Activated CD8-positive, alpha-beta memory T cell treated with anti-CD3 and anti-CD28 coated beads for 4 hours (primary cell): ENCODE measurements around the gene ALDH1L2.
A peak's percentile ranks its signal among the peaks of the same experiment; 100 is the strongest.
"Not testable (repeated sequence)": the region's sequence is repeated elsewhere in the genome, so short reads cannot be mapped to it uniquely, and the experiment has no call there.

ENCODE experiments used
- DNase-seq, 2 donors: peaks; one replicate each; pipeline ENCODE4 v3.0.0-alpha.2; 2020; ENCODE audit warnings: low read depth in 2 of 2

Gene ALDH1L2

DNA sequence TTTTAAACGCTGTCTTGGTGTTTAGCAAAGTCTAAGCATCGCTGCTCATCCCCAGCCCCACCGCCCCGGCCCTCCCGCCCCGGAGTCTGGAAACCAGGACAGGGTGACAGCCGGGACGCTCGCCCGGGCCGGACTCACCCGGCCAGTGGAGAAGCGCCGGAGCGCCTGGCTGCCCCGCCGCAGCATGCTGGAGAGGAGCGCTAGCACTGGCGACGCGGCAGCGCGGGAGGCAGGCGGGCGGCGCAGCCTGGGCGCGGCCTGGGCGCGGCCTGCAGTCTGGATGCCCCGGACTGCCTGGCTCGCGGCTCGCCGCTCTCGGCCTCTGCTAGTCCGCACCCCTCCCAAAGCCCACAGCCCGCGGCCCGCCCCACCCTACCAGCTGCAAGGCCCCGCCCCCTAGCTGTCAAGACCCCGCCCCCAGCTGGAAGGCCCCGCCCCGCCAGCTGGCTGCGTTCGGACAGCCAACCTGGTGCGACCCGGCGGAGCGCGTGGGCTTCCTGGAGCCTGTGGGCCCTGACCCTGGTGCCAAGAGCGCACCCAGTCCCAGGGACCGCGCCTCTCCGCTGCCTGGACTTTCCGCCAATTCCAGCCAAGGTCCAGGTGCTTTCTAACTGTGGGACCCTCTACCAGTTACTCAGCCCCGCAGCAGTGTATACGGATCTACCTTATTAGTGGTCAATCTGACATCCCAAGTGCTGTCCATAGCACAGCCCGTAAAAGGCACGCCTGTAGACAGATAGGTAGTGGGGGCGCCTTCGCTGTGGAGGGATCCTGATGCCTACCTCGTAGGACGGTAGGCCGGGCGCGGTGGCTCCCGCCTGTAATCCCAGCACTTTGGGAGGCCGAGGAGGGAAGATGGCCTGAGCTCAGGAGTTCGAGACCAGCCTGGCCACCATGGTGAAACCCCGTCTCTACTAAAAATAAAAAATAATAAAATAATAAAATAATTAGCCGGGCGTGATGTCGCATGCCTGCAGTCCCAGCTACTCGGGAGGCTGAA lies at the start of gene ALDH1L2:
ALDH1L2 (minus strand) TSS at position 208 of the 1,000 bp plus-strand sequence; CDS start at position 186, 22 bp downstream.
- no peak for DNase-seq

DNA sequence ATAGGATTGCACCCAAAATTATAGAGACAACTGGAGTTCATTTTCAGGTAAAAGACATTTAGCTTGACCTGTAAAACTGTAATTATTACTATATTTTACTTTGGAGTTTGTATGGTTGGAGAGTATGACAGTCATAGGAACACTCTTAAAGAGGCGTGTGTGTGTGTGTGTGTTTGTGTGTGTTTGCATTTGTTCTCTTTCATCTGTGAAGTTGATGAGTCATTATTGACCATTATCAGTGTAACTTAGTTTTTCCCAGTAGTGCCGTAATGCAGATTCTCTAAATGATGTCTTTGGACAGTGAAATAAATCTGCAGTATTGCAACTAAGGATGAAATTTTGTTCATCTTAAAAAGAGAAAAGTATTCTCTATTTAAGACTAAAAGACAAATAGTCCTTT lies 36.3 kb upstream of the ALDH1L2 start:
- no peak for DNase-seq

DNA sequence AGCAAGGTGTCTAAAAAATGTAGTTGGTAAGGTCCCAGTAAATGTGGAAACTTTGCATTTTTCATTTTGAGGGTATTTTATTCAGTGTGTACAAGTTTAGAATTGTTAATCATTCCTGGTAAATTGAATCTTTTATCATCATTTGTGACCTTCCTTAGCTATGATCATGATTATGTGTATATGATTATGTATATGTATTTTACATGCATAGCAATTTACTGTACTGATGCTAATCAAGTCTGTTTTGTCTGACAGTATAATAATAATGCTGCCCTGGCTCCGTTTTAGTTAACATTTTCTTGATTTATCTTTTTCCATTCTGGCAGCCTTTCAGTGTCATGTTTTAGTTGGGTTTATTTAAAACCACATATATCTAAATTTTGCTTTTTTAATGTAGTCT lies 32.7 kb upstream of the ALDH1L2 start:
- DNase-seq, result no peak

DNA sequence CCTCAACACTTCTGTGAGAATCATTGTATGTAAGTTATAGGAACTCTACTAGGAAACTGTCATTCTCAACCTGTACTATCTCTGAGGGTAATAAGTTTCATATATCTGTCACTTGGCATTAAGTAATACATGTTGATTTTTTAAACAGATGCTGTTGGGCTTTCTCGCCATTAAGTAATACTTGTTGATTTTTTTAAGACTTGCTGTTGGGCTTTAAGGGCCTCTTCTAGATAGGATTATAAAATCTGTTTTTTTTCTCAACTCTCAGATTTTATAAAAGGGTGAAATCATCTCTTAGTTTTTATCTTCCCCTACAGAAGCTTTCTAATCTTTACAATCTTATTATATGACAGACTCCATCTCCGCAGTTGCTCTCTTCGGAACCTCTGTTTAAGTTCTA lies 28.8 kb upstream of the ALDH1L2 start:
- DNase-seq, result no peak

DNA sequence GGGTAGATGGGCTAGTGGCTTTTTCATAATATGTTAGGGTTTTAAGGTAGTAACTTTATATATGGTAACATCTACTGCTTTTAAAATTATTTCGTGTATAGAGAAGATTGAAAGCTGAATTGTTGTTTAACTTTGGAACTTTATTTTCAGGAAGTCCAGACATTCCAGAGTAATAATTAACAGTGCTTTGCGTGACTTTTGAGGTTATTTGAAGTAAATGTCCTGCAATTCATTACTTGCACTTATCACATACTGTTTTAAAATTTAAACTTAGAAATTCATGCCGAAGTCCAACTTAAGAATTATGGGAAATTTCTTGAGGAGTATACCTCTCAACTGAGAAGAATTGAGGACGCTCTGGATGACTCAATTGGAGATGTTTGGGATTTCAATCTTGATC lies 26.6 kb upstream of the ALDH1L2 start:
- DNase-seq, result no peak

DNA sequence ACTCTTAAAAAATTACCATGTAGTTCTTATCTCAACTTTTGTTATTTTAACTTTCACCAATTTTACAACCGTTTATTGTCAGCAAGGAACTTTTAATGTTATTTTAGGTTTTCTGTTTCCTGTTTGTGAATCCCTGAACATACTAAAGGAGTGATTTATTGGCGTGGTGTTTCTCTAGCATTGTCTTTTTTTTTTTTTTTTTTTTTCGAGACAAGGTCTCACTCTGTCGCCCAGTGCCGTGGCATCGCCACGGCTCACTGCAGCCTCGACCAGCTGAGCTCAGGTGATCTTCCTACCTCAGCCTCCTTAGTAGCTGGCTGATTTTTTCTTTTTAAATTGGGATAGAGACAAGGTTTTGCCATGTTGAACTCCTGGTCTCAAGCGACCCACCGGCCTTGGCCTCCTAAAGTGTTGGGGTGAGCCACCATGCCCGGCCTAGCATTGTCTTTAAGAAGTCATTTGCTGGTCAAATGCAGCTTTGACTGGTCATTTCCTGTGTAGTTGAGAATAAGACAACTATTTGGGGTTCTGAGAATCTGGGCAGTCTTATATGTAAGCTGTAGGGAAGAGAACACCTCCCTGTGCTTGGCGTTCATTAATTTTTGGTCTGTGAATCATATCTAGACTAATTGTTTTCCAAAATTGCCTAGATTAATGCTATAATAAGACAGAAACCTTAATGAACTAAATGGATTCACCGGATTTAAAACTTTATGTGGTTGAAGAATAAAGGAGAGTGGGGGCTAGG lies 25.4 kb upstream of the ALDH1L2 start:
- no peak for DNase-seq

DNA sequence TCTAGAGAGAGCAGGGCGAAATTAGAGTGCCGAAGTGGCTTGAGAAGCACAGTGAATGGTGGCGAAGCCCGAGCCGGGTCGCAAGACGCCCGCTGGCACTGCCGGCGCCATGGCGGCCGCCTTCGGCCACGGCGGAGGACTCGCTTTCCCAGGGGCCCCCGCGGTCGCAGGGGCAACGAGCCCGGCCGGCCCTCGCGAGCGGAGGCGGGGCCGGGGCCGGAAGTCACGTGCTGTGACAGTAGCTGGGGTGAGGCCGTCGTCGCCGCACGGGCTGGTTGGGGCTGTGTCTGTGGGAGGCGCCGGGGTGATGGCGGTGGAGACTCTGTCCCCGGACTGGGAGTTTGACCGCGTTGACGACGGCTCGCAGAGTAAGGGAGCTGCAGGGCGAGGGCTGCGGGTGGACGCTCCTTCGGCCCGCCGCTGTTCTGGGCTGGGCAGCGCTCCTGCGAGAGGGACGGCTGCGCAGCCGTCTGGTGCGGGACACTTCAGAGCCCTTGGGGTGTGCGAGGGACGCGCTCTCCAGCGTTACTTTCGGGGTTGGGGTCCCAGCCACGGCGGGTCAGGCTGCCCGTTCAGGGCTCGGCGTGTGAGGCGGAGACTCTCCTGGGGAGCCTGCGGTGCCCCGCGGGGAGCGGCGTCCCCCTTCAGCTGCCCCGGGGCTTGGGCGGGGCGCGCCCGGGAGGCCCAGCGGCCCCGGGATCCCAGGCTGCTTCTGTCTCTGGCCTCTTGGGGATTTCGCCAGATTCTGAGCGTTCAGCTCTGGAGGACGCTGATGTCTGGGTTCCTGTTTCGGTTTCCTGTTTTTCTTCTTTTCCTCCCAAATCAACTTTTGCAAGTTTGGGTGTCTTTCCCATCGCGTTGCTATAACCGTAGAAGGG lies 23.5 kb upstream of the ALDH1L2 start, which contains the start of gene WASHC4:
WASHC4 (plus strand) TSS at position 238 of the 878 bp plus-strand sequence; CDS start at position 308, 70 bp downstream.
- peak; percentile 83 to 89 for DNase-seq

DNA sequence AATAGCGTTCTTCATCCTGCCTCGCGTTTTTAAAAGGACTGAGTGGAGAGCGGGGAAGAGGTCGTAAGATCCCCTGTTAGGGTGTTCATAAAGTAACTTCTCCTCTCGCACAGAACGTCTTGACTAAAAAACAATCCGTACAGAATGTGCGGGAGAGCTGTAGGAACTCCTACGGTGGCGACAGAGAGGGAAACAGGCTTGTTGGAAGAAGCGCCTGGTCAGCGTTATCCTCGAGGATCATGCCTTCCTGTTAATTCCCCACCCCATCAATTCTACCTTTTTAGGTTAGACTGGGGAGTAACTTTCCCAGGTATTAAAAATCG lies 22.9 kb upstream of the ALDH1L2 start:
- no peak for DNase-seq

DNA sequence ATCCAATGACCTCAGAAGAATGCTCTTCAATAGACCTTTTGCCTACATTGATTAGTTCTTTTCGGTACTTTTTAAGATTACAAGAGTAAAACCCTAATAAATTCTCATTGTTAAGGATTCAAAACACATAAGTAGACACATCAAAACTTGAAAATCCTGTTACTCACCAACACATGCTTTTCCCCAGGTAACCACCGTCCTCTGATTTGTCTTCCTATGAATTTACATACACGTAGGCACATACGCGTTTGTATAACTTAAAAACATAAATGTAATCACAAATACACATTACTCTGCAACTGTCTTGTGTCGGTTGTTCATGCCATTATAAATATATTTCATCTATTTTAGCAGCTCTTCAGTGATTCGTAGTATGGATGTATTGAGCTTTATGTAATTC lies 22.4 kb upstream of the ALDH1L2 start:
- no peak for DNase-seq

DNA sequence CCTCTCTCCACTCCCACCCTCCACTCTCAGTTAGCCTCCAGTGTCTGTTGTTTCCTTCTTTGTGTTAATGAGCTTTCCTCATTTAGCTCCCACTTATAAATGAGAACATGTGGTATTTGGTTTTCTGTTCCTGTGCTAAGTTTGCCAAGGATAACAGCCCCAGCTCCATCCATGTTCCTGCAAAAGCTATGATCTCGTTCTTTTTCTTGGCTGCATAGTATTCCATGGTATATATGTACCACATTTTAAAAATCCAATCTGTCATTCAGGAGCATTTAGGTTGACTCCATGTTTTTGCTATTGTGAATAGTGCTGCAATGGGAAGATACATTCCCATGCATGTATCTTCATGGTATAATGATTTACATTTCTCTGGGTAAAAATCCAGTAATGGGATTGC lies 20.5 kb upstream of the ALDH1L2 start:
- no peak for DNase-seq

DNA sequence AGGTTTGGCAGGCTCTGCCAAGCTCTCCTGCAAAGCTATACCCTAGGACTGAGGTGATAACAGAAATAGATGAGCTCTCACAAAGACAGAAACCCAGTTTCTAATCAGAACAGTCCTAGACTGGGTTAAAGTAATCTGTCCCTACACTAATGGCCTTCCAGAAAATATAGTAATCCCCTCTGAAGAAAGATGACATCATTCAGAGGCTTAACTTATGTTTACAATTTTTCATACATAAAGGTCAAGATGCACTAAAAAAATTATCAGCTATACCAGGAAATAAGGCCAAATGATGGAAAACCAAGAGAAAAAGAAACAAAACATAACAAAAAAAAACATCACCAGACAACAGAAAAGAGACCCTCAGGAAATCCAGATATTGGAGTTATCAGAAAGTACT lies 18.4 kb upstream of the ALDH1L2 start:
- DNase-seq, result no peak

DNA sequence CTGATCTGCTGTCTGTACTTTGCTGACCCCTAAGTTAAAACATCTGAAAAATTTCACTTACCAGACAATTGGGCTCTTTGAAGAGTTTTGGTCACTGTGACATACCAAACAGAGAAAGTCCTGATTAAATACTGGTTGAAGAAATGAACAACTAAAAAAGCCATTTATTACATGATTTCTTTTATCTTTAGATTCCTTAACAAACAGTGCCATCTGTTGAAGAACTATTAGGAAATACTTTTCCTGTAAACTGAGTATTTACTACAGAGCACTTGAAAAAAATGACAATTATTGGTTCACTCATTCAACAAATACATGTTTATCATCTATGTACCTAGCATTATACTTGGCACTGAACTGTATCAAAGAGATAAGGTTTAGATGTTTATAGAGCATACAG lies 16.7 kb upstream of the ALDH1L2 start:
- DNase-seq, result no peak

DNA sequence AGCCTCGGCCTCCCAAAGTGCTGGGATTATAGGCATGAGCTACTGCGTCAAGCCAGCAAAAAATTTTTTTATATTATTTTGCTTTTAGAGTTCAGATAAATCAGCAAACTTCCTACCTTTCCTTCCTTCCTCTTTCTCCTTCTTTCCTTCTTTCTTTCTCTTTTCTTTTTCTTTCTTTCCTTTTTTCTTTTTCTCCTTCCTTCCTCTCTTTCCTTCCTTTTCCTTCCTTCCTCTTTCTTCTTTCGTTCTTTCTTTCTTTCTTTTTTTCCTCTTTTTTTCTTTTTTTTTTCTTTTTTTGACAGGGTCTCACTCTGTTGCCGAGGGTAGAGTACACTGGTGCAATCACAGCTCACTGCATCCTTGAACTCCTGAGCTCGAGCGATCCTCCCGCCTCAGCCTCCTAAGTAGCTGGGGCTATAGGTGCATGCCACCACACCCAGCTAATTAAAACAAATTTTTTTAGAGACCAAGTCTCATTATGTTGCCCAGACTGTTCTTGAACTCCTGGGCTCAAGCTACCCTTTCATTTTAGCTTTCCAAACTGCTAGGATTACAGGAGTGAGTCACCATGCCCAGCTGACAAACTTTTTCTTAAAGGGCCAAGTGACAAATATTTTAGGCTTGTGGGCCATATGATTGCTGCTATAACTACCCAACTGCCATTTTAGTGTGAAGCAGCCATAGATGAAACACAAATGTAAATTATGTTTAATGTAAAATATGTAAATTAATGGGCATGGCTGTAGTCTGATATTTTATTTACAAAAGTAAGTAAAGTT lies 16.1 kb upstream of the ALDH1L2 start:
- DNase-seq, result no peak

DNA sequence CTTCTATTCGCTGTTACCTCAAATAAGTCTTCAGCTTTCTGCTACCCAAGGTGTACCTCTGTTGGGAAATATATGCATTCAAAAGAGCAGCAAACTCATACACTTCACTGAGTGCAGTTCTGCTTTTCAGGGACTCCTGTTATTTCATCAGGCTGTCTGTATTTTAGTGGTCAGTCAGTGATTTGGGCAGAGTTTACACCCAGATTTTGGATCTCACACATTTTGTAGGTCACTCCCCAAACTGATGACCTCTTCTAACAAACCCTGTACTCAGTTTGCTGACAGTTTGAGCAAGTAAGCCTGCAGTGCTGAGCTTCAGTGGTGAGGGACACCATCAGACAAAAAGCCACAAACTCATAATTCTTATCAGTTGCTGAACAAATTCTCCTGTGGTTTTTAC lies 15.1 kb upstream of the ALDH1L2 start:
- DNase-seq, result no peak

DNA sequence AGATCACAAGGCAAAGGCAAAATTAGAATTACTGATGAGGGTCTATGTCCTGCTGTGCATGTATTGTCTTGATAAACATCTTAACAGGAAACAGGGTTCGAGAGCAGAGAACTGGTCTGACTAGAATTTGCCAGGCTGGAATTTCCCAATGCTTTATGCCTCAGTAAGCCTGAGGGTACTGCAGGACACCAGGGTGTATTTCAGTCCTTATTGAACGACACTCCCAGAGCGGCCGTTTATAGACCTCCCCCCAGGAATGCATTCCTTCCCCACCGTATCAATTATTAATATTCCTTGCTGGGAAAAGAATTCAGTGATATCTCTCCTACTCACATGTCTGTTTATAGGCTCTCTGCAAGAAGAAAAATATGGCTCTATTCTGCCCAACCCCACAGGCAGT lies 11.1 kb upstream of the ALDH1L2 start:
- DNase-seq, result not testable (repeated sequence)

DNA sequence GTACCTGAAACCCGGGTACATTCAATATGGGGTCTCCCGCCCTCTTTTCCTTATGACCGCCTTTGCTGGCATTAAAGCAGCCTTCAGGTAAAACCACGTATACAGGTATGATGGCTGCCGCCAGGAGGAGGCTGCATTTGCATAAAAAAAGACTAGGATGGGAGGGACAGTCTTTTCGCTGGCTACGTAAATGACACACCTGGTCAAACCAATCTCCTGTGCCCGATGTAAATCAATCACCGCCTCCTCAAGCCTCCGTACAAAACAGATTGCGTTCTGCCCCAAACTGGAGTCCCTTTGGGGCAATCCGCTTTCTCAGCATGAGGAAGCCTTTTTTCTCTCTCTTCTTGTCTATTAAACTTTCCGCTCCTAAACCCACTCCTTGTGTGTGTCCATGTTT lies 8.1 kb upstream of the ALDH1L2 start:
- no peak for DNase-seq

DNA sequence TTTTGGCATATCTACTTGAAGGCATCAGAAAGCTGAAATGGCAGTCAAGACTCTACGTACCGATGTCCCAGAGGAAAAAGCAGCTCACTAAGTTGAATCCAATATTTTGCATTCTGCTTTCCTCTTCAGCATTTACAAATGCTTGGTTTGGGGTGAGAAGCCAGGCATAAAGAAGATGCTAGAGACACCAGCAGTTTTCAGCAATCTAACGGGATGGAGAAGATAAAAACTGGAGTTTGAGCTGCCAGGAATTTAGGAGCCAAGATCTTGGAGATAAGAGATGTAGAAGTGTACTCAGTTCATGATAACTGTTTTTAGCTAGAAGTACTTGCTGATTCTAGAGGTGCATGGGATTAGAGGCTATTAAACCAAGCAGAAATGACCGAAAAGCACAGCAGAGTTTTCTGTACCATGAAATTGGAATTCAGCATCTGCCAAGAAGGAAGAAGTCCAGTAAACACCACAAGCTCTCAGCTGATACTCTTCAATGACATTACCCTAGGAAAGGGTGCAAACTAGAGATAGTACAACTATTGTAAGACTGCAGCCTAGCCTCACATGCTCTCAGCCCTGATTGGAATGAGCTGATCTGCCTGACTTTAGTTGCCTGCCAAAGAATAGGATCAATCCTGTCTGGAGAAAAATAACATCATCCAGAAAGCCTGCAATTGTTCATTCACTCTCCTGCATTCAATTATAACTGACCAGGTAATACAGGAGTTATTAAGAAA lies 7.4 kb upstream of the ALDH1L2 start:
- no peak for DNase-seq

DNA sequence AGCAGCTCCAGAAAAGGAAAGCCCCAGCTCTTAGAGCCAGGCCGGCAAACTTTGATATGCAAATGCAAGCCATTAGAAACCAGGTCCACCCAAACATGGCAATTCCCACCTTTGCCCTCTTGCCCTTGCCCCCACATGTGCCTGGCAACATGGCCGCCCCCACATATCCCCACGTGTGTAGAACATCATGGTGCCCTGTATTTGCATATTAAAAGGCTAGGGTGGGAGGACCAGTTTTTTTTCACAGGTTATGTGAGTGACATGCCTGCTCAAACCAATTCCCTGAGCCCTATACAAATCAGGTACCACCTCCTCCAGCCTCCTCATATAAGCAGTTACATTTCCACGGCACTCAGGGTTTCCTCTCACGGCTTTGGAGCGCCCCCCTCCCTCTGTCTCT lies 6.1 kb upstream of the ALDH1L2 start:
- no peak for DNase-seq

DNA sequence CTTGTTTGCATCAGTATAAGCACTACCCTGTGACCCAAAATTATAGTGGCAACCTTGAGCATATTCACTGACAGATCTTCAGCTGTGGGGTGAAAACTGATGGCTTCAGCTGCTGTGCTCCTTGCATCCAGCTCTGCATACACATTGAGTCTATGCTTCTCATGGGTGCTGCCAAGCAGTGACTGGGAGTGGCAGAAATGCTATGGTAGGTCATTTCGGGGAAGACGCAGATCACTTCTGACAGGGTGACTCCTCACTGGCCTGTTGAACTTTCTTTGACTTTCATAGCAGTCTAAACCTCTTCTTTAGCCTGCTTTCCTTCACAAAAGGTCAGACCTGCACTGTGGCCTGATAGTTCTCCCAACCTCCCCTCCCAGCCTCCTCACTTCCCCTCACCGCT lies 5.6 kb upstream of the ALDH1L2 start:
- no peak for DNase-seq

DNA sequence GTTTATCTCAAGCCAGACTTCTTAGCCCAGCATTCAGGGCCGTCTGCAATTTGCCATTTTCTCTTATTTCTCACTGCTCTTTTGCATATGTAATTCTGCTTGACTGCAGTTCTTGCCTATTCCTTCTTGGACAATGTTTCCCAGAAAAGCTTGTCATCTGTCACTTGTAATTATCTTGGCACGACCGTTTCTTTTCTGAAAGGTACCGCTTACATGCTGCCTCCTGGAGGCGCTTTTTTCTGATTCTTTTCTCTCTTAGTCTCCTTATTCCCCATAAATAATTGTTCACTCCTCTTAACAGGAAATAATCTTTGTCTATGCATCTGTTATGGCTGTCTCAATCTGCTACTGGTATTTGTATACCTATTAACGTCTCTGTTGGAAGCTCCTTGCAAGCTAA lies 1.2 kb upstream of the ALDH1L2 start:
- no peak for DNase-seq
